Nephron (organoid): ENCODE measurements around the gene KCNJ1.

Experiments
- H3K27ac Mint-ChIP-seq, 3 experiments: 2 replicates each; pipeline ENCODE4 v1.8.0; 2020; ENCODE audit warnings: mixed read lengths in 3 of 3, mild to moderate bottlenecking in 2 of 3, moderate library complexity in 1 of 3
- H3K27me3 Mint-ChIP-seq: 2 replicates; pipeline ENCODE4 v1.8.0; 2021; ENCODE audit warnings: low read depth, mild to moderate bottlenecking, moderate library complexity, mixed read lengths
- H3K36me3 Mint-ChIP-seq: 2 replicates; pipeline ENCODE4 v1.8.0; 2020; ENCODE audit warnings: low read depth, mixed read lengths
- H3K4me1 Mint-ChIP-seq: 2 replicates; pipeline ENCODE4 v1.8.0; 2020; ENCODE audit warnings: mixed read lengths
- H3K4me3 Mint-ChIP-seq, 3 experiments: 2 replicates each; pipeline ENCODE4 v1.8.0; 2020; ENCODE audit warnings: mild to moderate bottlenecking in 3 of 3, mixed read lengths in 3 of 3, moderate library complexity in 2 of 3
- H3K9me3 Mint-ChIP-seq: 2 replicates; pipeline ENCODE4 v1.8.0; 2020; ENCODE audit warnings: mixed read lengths
- TF ChIP-seq, protein P1 (sequence below), 3 experiments: fragments of 200-600 bp; sonication (generic); IDR thresholded peaks; one replicate each; pipeline ENCODE4 v1.5.0; 2021; ENCODE audit warnings: antibody characterized with exemption in 3 of 3; ENCODE audit not compliant: unreplicated experiment in 3 of 3

Gene KCNJ1

DNA sequence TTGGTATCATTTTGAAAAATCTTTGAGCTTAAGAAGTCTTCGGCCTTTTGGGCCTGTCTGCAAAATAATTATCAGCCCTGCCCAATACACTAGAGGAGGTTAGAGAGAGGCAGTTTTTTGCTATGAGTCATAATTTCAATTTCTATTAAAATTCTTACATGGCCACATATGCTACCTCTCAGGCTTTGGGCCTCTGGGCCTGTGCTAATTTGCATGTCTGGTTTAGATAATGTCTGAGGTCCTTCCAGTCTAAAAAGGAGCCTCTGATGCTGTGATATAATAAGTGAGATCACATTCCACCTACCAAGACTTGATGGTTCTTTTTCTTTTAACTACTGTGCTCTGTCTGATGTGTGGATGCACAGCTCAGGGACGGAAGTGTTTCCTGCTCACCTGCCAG is 70.8 kb downstream of the KCNJ1 start:
- Mint-ChIP-seq H3K27me3 (peaks cover 16% of the 10 kb centered on the region), H3K4me3 (no peak overlapping the region), H3K4me1 (peaks cover under 1% of the 10 kb centered on the region), H3K9me3 (no peaks in the 10 kb centered on the region), H3K27ac (no peak overlapping the region), H3K36me3 (peaks cover 44% of the 10 kb centered on the region)
- TF ChIP-seq, protein P1, sequence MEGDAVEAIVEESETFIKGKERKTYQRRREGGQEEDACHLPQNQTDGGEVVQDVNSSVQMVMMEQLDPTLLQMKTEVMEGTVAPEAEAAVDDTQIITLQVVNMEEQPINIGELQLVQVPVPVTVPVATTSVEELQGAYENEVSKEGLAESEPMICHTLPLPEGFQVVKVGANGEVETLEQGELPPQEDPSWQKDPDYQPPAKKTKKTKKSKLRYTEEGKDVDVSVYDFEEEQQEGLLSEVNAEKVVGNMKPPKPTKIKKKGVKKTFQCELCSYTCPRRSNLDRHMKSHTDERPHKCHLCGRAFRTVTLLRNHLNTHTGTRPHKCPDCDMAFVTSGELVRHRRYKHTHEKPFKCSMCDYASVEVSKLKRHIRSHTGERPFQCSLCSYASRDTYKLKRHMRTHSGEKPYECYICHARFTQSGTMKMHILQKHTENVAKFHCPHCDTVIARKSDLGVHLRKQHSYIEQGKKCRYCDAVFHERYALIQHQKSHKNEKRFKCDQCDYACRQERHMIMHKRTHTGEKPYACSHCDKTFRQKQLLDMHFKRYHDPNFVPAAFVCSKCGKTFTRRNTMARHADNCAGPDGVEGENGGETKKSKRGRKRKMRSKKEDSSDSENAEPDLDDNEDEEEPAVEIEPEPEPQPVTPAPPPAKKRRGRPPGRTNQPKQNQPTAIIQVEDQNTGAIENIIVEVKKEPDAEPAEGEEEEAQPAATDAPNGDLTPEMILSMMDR (IDR thresholded peaks at IDR 0.05; ENCODE audit: unreplicated experiment in 3 of 3), result no peak

DNA sequence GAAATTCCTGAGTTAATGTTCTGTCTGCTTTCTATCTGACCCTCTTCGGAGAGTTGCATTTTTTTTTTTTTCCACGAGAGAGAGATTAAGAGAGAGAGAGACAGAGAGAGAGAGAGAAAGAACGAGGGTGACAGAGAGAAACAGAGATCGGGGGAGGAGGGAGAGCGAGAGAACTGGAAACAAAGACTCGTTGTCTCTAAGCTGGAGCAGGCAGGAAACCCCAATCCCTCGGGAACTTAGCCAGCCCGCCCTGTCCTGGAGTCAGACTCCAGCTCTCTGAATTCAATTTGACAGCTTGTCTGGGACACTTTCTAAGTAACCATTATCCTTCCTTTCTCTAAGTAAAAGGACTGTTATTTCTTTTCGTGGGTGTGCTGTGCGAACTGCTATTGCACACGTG is 76.9 kb downstream of the KCNJ1 start:
- TF ChIP-seq, protein P1 (IDR thresholded peaks at IDR 0.05; ENCODE audit: unreplicated experiment in 3 of 3), result no peak
- Mint-ChIP-seq H3K4me3 (peak overlapping the region; percentile 4 to 24 (median 12)), H3K27me3 (peaks cover 27% of the 10 kb centered on the region), H3K36me3 (peaks cover 46% of the 10 kb centered on the region), H3K9me3 (no peaks in the 10 kb centered on the region), H3K27ac (peak overlapping the region; percentile 83 to 92 (median 92)), H3K4me1 (peaks cover 22% of the 10 kb centered on the region)

DNA sequence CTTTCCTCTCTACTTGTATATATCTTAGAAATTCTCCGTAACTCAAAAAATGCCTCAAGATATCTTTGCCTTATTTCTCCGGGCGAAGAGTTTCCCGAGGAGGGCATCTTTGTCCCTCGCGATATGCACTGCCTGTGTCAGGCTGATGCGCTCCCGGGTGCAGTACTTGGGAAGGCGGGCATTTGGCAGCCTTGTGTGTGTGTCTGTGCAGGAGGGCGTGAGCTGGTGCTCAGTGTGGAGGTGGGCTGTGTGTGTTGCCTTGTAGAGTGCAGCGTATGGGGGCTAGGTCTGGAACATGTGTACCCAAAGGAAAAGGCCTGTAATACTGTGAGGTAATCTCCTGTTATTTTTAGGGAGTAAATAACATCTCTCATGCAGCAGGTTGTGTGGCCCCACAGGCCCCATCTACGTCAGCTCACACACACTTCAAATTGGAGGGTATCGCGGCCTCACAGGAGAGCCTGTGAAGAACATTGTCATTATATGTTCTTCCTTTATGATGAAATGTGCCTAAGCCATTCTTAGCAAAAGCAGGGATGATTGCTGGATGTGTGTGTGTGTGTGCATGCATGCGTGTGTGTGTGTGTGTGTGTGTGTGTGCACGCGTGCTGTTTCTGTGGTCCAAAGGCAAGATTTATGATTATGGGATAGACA is 77.5 kb downstream of the KCNJ1 start:
- H3K4me1 Mint-ChIP-seq, result peaks cover 22% of the 10 kb centered on the region
- H3K27me3 Mint-ChIP-seq, result peaks cover 30% of the 10 kb centered on the region
- peak overlapping the region in 2 of 3 experiments; percentile 12 to 24 for H3K4me3 Mint-ChIP-seq
- H3K27ac Mint-ChIP-seq, result peak overlapping the region; percentile 83 to 92 (median 92)
- peaks cover 47% of the 10 kb centered on the region for H3K36me3 Mint-ChIP-seq
- H3K9me3 Mint-ChIP-seq, result no peaks in the 10 kb centered on the region
- TF ChIP-seq, protein P1 (IDR thresholded peaks at IDR 0.05; ENCODE audit: unreplicated experiment in 3 of 3), result no peak
